Esophagus muscularis mucosa (tissue), 4 donors: Measurements from ENCODE around the gene SNX9. TPM values are rescaled to one million over a fixed set of nuclear protein-coding genes. Genes with fewer than 3 reads are reported as not detected.

Experiments
- DNase-seq: peaks from one replicate; pipeline ENCODE4 v3.0.0-alpha.2; 2017; ENCODE audit errors: extremely low spot score
- H3K27ac ChIP-seq, 4 donors: fragments of 200-600 bp; sonication (generic); replicated peaks in 1 of 4; 1 replicate in 3 of 4; 2 replicates in 1 of 4; pipeline ENCODE4 v1.5.1; 2016 to 2019; ENCODE audit warnings: mild to moderate bottlenecking in 1 of 4
- H3K27me3 ChIP-seq, 4 donors: fragments of 200-600 bp; sonication (generic); one replicate each; pipeline versions ENCODE4 v1.5.1 to v1.6.0; 2016 to 2019
- H3K36me3 ChIP-seq, 4 donors: fragments of 200-600 bp; sonication (generic); one replicate each; pipeline ENCODE4 v1.5.1; 2016 to 2019
- H3K4me1 ChIP-seq, 4 donors: fragments of 200-600 bp; sonication (generic); one replicate each; pipeline ENCODE4 v1.5.1; 2016 to 2019
- H3K4me3 ChIP-seq, 4 donors: fragments of 200-600 bp; sonication (generic); 1 replicate in 2 of 4; 2 replicates in 2 of 4; pipeline ENCODE4 v1.5.1; 2016 to 2019; ENCODE audit warnings: mild to moderate bottlenecking in 4 of 4, moderate library complexity in 1 of 4
- H3K9me3 ChIP-seq, 4 donors: fragments of 200-600 bp; sonication (generic); 1 replicate in 3 of 4; 2 replicates in 1 of 4; pipeline ENCODE4 v1.5.1; 2016 to 2019
- EP300 ChIP-seq: sonication (generic); formaldehyde crosslinking; IDR thresholded peaks from one replicate; pipeline ENCODE4 v1.6.1; 2017; ENCODE audit warnings: antibody characterized with exemption
- POLR2A ChIP-seq: fragments of 450-650 bp; IDR thresholded peaks from one replicate; pipeline ENCODE4 v1.6.1; 2017; ENCODE audit warnings: antibody characterized with exemption, moderate library complexity, mild to moderate bottlenecking, low read depth
- POLR2AphosphoS5 ChIP-seq, 2 donors: sonication (generic); formaldehyde crosslinking; IDR thresholded peaks; one replicate each; pipeline ENCODE4 v1.6.1; 2017; ENCODE audit warnings: antibody characterized with exemption in 2 of 2
- WGBS: methylation state at CpG from one replicate; pipeline ENCODE4 v1.1.5; 2018; 5-methylcytosine and 5-hydroxymethylcytosine counted together
- intact Hi-C: fragments of 100-400 bp; cut with DNase I; formaldehyde crosslinking; loops from one replicate; pipeline ENCODE4 v1.15.1; 2023
- total RNA-seq, 4 donors: library from RNA; depleted of rRNA; stranded (reverse); fragments of >200 nt; gene quantifications; one replicate each; pipeline versions ENCODE4 v1.1.0 to v1.2.1, GENCODE V29; 2016
- TF ChIP-seq, protein P1 (sequence below), 3 experiments: fragments of 200-600 bp in 2 of 3; fragments of 450-650 bp in 1 of 3; sonication (generic) in 2 of 3; IDR thresholded peaks; one replicate each; pipeline ENCODE4 v1.5.1; 2017 to 2019; ENCODE audit warnings: antibody characterized with exemption in 3 of 3, mild to moderate bottlenecking in 2 of 3, moderate library complexity in 1 of 3

SNX9 gene
- total RNA-seq, 4 donors from 2014 or later, result 78.1 to 94.7 (median 85.1) TPM

GRCh38 chr6:157984128-157984527, 161.1 kb downstream of the SNX9 start:
- WGBS, result 94% methylated on average over 4 of the region's 4 CpGs
- Histone ChIP-seq H3K27ac (peak overlapping the region; percentile 89 to 93 (median 90)), H3K4me3 (no peak overlapping the region), H3K4me1 (peaks cover 11 to 71% (median 65%) of the 10 kb centered on the region in 4 donors), H3K27me3 (peaks cover 0 to 5% (median 0%) of the 10 kb centered on the region in 4 donors), H3K36me3 (no peaks in the 10 kb centered on the region), H3K9me3 (no peaks in the 10 kb centered on the region)
- TF ChIP-seq, protein P1, sequence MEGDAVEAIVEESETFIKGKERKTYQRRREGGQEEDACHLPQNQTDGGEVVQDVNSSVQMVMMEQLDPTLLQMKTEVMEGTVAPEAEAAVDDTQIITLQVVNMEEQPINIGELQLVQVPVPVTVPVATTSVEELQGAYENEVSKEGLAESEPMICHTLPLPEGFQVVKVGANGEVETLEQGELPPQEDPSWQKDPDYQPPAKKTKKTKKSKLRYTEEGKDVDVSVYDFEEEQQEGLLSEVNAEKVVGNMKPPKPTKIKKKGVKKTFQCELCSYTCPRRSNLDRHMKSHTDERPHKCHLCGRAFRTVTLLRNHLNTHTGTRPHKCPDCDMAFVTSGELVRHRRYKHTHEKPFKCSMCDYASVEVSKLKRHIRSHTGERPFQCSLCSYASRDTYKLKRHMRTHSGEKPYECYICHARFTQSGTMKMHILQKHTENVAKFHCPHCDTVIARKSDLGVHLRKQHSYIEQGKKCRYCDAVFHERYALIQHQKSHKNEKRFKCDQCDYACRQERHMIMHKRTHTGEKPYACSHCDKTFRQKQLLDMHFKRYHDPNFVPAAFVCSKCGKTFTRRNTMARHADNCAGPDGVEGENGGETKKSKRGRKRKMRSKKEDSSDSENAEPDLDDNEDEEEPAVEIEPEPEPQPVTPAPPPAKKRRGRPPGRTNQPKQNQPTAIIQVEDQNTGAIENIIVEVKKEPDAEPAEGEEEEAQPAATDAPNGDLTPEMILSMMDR (IDR thresholded peaks at IDR 0.05), result no peak
- TF ChIP-seq EP300, result no peak
- TF ChIP-seq POLR2AphosphoS5 (IDR thresholded peaks at IDR 0.05), result no peak
- TF ChIP-seq POLR2A, result no peak
- DNase-seq, result no peak
- intact Hi-C loops, result no loop called here

- DNase-seq, result no peak
- Histone ChIP-seq H3K4me3 (no peak overlapping the region), H3K27ac (peak overlapping the region; percentile 69 to 93 (median 89)), H3K4me1 (peaks cover 16 to 77% (median 71%) of the 10 kb centered on the region in 4 donors), H3K36me3 (no peaks in the 10 kb centered on the region), H3K27me3 (peaks cover 0 to 5% (median 0%) of the 10 kb centered on the region in 4 donors), H3K9me3 (no peaks in the 10 kb centered on the region)
- TF ChIP-seq POLR2AphosphoS5 (IDR thresholded peaks at IDR 0.05), result no peak
- no peak for TF ChIP-seq POLR2A
- TF ChIP-seq, protein P1 (IDR thresholded peaks at IDR 0.05), result no peak
- no peak for TF ChIP-seq EP300
- intact Hi-C loops, result no loop called here
- 75% methylated on average over 14 of the region's 14 CpGs for WGBS
These were observed 161.7 kb downstream of the SNX9 start for GRCh38 chr6:157984686-157985225.

- peak in 1 of 2 donors; percentile 11 for TF ChIP-seq POLR2AphosphoS5 (IDR thresholded peaks at IDR 0.05)
- TF ChIP-seq, protein P1 (IDR thresholded peaks at IDR 0.05), result no peak
- TF ChIP-seq EP300, result no peak
- Histone ChIP-seq H3K9me3 (no peaks in the 10 kb centered on the region), H3K27ac (peak overlapping the region; percentile 69 to 93 (median 89)), H3K4me3 (peak overlapping the region in 2 of 4 donors; percentile 8 to 15), H3K4me1 (peaks cover 24 to 82% (median 79%) of the 10 kb centered on the region in 4 donors), H3K36me3 (no peaks in the 10 kb centered on the region), H3K27me3 (peaks cover 0 to 5% (median 0%) of the 10 kb centered on the region in 4 donors)
- no peak for DNase-seq
- intact Hi-C loops, result no loop called here
- WGBS, result 68% methylated on average over 13 of the region's 13 CpGs
These were observed 162.5 kb downstream of the SNX9 start for GRCh38 chr6:157985378-157986155.

GRCh38 chr6:157987788-157988699, 165.0 kb downstream of the SNX9 start:
- no peaks in the 10 kb centered on the region for H3K36me3 ChIP-seq
- peaks cover 17 to 74% (median 71%) of the 10 kb centered on the region in 4 donors for H3K4me1 ChIP-seq
- H3K4me3 ChIP-seq, result no peak overlapping the region
- 87% methylated on average over 17 of the region's 20 CpGs for WGBS
- intact Hi-C loops, result no loop called here
- H3K27me3 ChIP-seq, result no peaks in the 10 kb centered on the region
- TF ChIP-seq POLR2AphosphoS5 (IDR thresholded peaks at IDR 0.05) (no peak), POLR2A (no peak), EP300 (no peak)
- DNase-seq, result no peak
- peak overlapping the region; percentile 69 to 78 (median 75) for H3K27ac ChIP-seq
- no peaks in the 10 kb centered on the region for H3K9me3 ChIP-seq
